ENCODE results near the gene OR1K1.
"Not testable (repeated sequence)": the region's sequence is repeated elsewhere in the genome, so short reads cannot be mapped to it uniquely, and the experiment has no call there.

The OR1K1 gene

GRCh38 chr9:122814545-122814944, 14.6 kb downstream of the OR1K1 start:
- DNase-seq = no peak

GRCh38 chr9:122815544-122815943, 15.6 kb downstream of the OR1K1 start:
- DNase-seq = no peak

- DNase-seq = no peak
These were observed 16.4 kb downstream of the OR1K1 start for GRCh38 chr9:122816163-122816867.

- no peak for DNase-seq
These were observed 19.4 kb downstream of the OR1K1 start for GRCh38 chr9:122819326-122819725.

- no peak for DNase-seq
These were observed 20.0 kb downstream of the OR1K1 start for GRCh38 chr9:122819791-122820489.

GRCh38 chr9:122820490-122820845, 20.5 kb downstream of the OR1K1 start:
- DNase-seq = no peak

- DNase-seq = no peak
These were observed 21.5 kb downstream of the OR1K1 start for GRCh38 chr9:122821278-122821943.

GRCh38 chr9:122822056-122822455, 22.1 kb downstream of the OR1K1 start:
- no peak for DNase-seq

- no peak for DNase-seq
These were observed 23.0 kb downstream of the OR1K1 start for GRCh38 chr9:122822938-122823337.

GRCh38 chr9:122827761-122828093, 27.8 kb downstream of the OR1K1 start:
- no peak for DNase-seq

- DNase-seq = not testable (repeated sequence)
These were observed 29.0 kb downstream of the OR1K1 start for GRCh38 chr9:122828965-122829284.

GRCh38 chr9:122832194-122832593, 32.3 kb downstream of the OR1K1 start:
- DNase-seq = no peak

GRCh38 chr9:122835313-122835731, 35.4 kb downstream of the OR1K1 start:
- DNase-seq = no peak

GRCh38 chr9:122837266-122837850, 37.4 kb downstream of the OR1K1 start:
- DNase-seq = no peak

GRCh38 chr9:122838441-122838840, 38.5 kb downstream of the OR1K1 start:
- not testable (repeated sequence) for DNase-seq

- DNase-seq = no peak
These were observed 41.6 kb downstream of the OR1K1 start for GRCh38 chr9:122841501-122841900.

- no peak for DNase-seq
These were observed 44.2 kb downstream of the OR1K1 start for GRCh38 chr9:122844137-122844536.

GRCh38 chr9:122845116-122845515, 45.2 kb downstream of the OR1K1 start:
- DNase-seq = no peak

- no peak for DNase-seq
These were observed 46.5 kb downstream of the OR1K1 start for GRCh38 chr9:122846371-122846940.

- no peak for DNase-seq
These were observed 48.5 kb downstream of the OR1K1 start for GRCh38 chr9:122848256-122848943.
